Ectodermal cell (in vitro differentiated cells): ENCODE measurements around the gene ST8SIA6.
"Not testable (repeated sequence)": the region's sequence is repeated elsewhere in the genome, so short reads cannot be mapped to it uniquely, and the experiment has no call there.

Source experiments
- H3K27ac ChIP-seq: 2 replicates; pipeline ENCODE4 v1.7.0; 2013; ENCODE audit warnings: mild to moderate bottlenecking, low read depth, low read length; ENCODE audit not compliant: insufficient read depth, poor library complexity, severe bottlenecking
- H3K27me3 ChIP-seq: 2 replicates; pipeline ENCODE4 v1.7.0; 2013; ENCODE audit warnings: mild to moderate bottlenecking, low read length; ENCODE audit not compliant: insufficient read depth, control insufficient read depth, poor library complexity, severe bottlenecking
- H3K36me3 ChIP-seq: one replicate; pipeline ENCODE4 v1.7.0; 2013; ENCODE audit warnings: low read length; ENCODE audit not compliant: control insufficient read depth, insufficient read depth
- H3K4me1 ChIP-seq: one replicate; pipeline ENCODE4 v1.7.0; 2013; ENCODE audit warnings: low read length; ENCODE audit not compliant: control insufficient read depth, insufficient read depth
- H3K4me3 ChIP-seq: 2 replicates; pipeline ENCODE4 v1.7.0; 2013; ENCODE audit warnings: low read depth, low read length, control low read depth; ENCODE audit not compliant: insufficient read depth
- H3K9me3 ChIP-seq: 2 replicates; pipeline ENCODE4 v1.7.0; 2013; ENCODE audit warnings: mild to moderate bottlenecking, low read length, moderate library complexity; ENCODE audit not compliant: control insufficient read depth
- WGBS, 2 experiments: methylation state at CpG; one replicate each; pipeline ENCODE4 v1.1.7; 2013; ENCODE audit warnings: missing lambda C conversion rate in 2 of 2; 5-methylcytosine and 5-hydroxymethylcytosine counted together

Gene ST8SIA6

DNA sequence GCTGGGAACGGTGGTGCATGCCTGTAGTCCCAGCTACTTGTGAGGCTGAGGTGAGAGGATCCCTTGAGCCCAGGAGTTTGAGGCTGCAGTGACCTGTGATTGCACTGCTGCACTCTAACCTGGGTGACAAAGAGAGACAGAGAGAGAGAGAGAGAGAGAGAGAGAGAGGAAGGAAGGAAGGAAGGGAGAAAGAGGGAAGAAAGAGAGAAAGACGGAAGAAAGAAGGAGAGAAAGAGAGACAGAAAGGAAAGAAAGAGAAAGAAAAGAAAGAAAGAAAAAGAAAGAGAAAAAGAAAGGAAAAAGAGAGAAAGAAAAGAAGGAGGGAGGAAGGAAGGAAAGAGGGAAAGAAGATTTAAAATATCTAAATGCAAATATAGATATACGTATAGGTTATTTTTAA lies 132.4 kb downstream of the ST8SIA6 start:
- WGBS, 2 experiments: 87 to 89% methylated on average over 2 to 3 of the region's 3 CpGs
- not testable (repeated sequence) for H3K36me3 ChIP-seq, H3K27ac ChIP-seq, H3K4me1 ChIP-seq, H3K27me3 ChIP-seq, H3K4me3 ChIP-seq, H3K9me3 ChIP-seq

DNA sequence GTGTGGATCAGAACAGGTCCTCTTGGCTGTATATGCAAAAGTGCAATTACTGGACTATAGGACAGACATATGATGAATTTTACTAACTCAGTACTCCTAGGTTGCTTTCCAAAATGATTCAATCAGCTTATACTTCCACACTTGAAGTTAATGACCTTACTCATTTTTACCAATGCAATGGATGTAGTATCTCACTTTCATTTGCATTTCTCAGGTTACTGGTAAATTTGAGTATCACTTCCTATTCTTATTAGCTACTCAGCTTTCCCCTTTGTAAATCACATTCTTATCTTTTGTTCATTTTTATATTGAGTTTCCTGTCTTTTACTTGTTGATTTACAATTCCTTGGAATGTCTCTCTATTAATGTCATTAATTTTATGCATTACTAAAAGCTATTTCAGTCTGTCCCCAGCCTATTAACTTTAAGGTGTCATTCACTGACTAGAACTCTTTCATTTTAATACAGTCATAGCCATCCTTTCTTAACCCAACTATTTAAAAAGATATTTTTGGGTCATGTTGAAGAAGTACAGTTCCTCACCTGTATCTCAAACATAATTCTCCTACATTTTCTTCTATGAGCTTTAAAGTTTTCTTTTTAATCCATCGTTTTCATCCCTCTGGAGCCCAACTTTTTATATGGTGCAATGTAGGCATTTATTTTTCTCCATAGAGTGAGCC lies 137.8 kb downstream of the ST8SIA6 start:
- Histone ChIP-seq H3K36me3 (no peaks in the 10 kb centered on the region), H3K27ac (no peak overlapping the region), H3K9me3 (no peaks in the 10 kb centered on the region), H3K4me3 (no peak overlapping the region), H3K4me1 (no peaks in the 10 kb centered on the region), H3K27me3 (no peaks in the 10 kb centered on the region)
- WGBS, 2 experiments: 57% methylated on average over 1 of the region's 1 CpG; no CpG with 5 or more reads in 1 of the 2 experiments

DNA sequence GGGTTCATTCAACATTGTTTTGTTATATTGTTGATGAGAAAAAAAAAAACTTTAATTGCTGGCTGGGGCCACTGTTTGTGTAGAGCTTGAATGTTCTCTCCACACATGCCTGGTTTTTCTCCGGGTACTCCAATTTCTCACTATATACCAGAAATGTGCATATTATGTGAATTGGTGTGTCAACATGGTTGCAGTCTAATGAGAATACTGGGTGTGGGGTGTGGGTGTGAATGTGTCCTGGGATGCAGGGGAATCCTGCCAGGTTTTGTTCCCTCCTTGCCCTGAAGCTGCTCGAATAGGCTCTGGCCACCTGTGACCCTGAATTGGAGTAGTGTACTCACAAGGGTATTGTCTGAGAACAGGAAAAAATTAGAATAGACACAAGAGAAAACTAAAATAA lies 145.0 kb downstream of the ST8SIA6 start:
- Histone ChIP-seq H3K27ac (no peak overlapping the region), H3K36me3 (no peaks in the 10 kb centered on the region), H3K27me3 (no peaks in the 10 kb centered on the region), H3K4me3 (no peak overlapping the region), H3K9me3 (no peaks in the 10 kb centered on the region), H3K4me1 (no peaks in the 10 kb centered on the region)
- WGBS, 2 experiments: 80 to 90% methylated on average over 1 to 2 of the region's 2 CpGs

DNA sequence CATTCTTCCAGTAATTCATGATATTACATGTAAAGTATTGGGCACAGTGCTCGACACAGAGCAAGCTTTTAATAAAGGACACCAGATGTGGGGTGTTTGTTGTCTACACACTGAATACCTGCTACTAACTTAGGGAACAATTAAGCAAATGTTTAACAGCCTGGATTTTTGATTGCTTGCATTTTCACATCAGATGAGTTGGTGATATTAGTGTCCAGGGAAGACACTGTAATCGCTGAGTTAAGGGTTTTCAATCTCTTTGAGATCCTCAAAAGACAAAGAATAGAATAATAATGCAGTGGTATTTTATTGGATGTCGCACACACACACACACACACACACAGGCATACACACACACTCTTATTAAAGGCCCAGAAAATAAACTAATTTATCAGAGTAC lies 147.3 kb downstream of the ST8SIA6 start:
- 63 to 92% methylated on average over 1 to 2 of the region's 3 CpGs for WGBS, 2 experiments
- Histone ChIP-seq H3K36me3 (no peaks in the 10 kb centered on the region), H3K9me3 (no peaks in the 10 kb centered on the region), H3K27me3 (no peaks in the 10 kb centered on the region), H3K4me1 (no peaks in the 10 kb centered on the region), H3K27ac (no peak overlapping the region), H3K4me3 (no peak overlapping the region)

- no peaks in the 10 kb centered on the region for H3K27me3 ChIP-seq
- H3K4me1 ChIP-seq: no peaks in the 10 kb centered on the region
- WGBS, 2 experiments: 57 to 76% methylated on average over 3 to 4 of the region's 4 CpGs
- no peaks in the 10 kb centered on the region for H3K9me3 ChIP-seq
- H3K36me3 ChIP-seq: no peaks in the 10 kb centered on the region
- no peak overlapping the region for H3K4me3 ChIP-seq
- no peak overlapping the region for H3K27ac ChIP-seq
These were observed 162.0 kb downstream of the ST8SIA6 start for GRCh38 chr10:17292375-17292774.

DNA sequence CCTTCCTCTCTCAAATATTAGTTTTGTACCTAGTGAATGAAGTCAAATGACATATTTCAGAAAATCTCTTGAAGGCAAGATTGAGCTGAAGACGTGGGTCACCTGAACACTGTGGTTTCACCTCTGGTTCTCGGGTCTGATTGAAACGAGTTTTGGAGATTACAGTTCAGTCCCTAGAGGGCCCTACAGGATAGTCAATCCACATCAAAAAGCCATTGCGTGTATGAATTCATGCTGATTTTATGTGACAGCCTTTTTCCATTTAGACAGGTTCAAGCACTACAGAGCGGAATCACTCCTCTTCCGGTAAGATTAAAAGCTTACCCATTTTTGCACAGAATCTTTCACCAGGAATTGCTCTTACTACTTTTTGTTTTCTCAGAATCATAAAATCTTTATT lies 164.2 kb downstream of the ST8SIA6 start:
- Histone ChIP-seq H3K4me1 (no peaks in the 10 kb centered on the region), H3K27me3 (no peaks in the 10 kb centered on the region), H3K36me3 (no peaks in the 10 kb centered on the region), H3K4me3 (no peak overlapping the region), H3K27ac (no peak overlapping the region), H3K9me3 (no peaks in the 10 kb centered on the region)
- WGBS, 2 experiments: 69 to 72% methylated on average over 6 of the region's 6 CpGs

DNA sequence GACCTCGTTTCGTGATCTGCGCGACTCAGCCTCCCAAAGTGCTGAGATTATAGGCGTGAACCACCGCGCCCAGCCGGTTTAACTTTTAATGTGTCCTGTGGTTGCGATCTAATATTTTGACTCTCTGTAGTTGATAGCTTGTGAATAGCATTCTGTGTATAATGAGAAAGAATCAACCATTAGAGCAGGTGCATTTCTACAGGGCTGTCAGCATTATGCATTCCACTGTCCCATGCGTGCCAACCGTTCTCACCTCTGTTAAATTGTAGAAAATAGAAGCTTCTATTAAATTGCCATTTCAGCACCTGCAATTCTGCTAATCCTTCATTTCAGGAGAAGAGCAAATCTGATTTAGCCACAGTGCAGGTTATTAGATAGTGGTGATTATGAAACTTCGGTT lies 164.6 kb downstream of the ST8SIA6 start:
- Histone ChIP-seq H3K4me3 (no peak overlapping the region), H3K36me3 (no peaks in the 10 kb centered on the region), H3K9me3 (no peaks in the 10 kb centered on the region), H3K27ac (no peak overlapping the region), H3K27me3 (no peaks in the 10 kb centered on the region), H3K4me1 (no peaks in the 10 kb centered on the region)
- 93% methylated on average over 11 of the region's 12 CpGs for WGBS, 2 experiments

- H3K27ac ChIP-seq: no peak overlapping the region
- no peaks in the 10 kb centered on the region for H3K36me3 ChIP-seq
- H3K27me3 ChIP-seq: no peaks in the 10 kb centered on the region
- H3K4me1 ChIP-seq: no peaks in the 10 kb centered on the region
- no peak overlapping the region for H3K4me3 ChIP-seq
- 82 to 85% methylated on average over 10 of the region's 10 CpGs for WGBS, 2 experiments
- no peaks in the 10 kb centered on the region for H3K9me3 ChIP-seq
These were observed 167.5 kb downstream of the ST8SIA6 start for GRCh38 chr10:17286562-17287550.

DNA sequence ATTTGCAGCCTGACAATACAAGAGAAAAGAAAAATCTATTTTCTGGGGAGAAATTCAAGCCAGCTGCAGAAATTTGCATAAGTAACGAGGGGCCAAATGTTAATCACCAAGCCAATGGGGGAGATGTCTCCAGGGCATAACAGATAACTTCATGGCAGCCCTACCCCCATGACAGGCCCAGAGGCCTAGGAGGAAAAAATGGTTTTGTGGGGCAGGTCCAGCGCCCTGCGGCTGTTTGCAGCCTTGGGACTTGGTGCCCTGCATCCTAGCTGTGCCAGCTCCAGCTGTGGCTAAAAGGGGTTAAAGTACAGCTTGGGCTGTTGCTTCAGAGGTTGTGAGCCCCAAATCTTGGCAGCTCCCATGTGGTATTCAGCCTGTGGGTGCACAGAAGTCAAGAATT lies 172.1 kb downstream of the ST8SIA6 start:
- no peaks in the 10 kb centered on the region for H3K4me1 ChIP-seq
- 89 to 95% methylated on average over 3 of the region's 3 CpGs for WGBS, 2 experiments
- no peak overlapping the region for H3K4me3 ChIP-seq
- H3K27me3 ChIP-seq: no peaks in the 10 kb centered on the region
- no peak overlapping the region for H3K27ac ChIP-seq
- H3K9me3 ChIP-seq: no peaks in the 10 kb centered on the region
- no peaks in the 10 kb centered on the region for H3K36me3 ChIP-seq

GRCh38 chr10:17278607-17279240 lies 175.7 kb downstream of the ST8SIA6 start:
- Histone ChIP-seq H3K4me1 (no peaks in the 10 kb centered on the region), H3K27me3 (no peaks in the 10 kb centered on the region), H3K4me3 (no peak overlapping the region), H3K36me3 (no peaks in the 10 kb centered on the region), H3K9me3 (no peaks in the 10 kb centered on the region), H3K27ac (no peak overlapping the region)
- 92 to 94% methylated on average over 4 of the region's 4 CpGs for WGBS, 2 experiments
